CD4-positive, alpha-beta T cell treated with Interleukin-21 for 1 hour (primary cell): Measurements from ENCODE around the gene UBE2J2.
A peak's percentile ranks its signal among the peaks of the same experiment; 100 is the strongest.

Experiments
- DNase-seq: peaks from one replicate; pipeline ENCODE4 v3.0.0-alpha.2; 2020

The UBE2J2 gene

GRCh38 chr1:1208713-1209433 is 64.8 kb downstream of the UBE2J2 start:
- DNase-seq: peak; percentile 66

DNA sequence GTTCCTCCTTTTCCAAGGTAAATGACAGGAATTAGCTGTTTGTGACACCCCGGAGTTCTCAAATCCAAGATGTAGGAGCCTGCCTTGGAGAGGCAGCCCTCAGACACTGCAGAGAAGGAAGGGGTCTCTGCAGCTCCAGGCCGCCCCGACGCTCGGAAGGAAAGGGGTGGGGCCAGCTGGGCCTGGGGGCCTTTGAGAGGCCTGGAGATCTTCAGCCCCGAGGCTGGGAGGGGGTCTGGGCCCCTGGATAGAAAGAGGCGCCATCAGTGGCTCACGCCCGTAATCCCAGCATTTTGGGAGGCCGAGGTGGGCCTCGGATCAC is 66.1 kb downstream of the UBE2J2 start:
- DNase-seq: no peak

DNA sequence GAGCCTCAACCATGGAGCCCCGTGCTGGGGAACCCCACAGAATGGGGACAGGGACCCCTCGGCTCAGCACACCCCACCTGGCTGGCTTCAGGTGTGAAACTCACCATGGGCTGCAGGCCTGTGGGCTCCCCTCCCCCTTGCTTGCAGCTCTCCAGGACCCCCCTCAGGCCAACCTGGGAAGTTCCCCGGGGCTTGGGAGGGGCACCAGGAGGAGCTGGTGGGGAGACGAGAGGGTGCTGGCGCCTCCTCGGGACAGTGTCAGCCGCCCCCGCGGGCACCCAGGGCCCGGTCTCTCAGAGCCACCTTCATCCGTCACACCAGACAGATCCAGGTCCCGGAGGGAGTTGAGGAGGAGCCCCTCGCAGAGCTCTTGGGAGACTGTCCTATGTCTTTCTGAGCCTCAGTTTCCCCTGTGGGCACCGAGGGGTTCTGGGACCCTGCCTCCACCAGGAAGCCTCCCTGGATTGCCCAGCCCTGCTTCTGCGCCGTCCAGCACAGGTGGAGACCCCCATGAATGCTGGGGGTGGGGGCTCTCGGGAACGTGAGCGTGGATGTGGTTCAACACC is 66.6 kb downstream of the UBE2J2 start:
- DNase-seq: no peak

- DNase-seq: peak; percentile 53
Observed at GRCh38 chr1:1206376-1206965, 67.2 kb downstream of the UBE2J2 start, which contains the start of gene TNFRSF18. TNFRSF18 (minus strand) TSS chr1:1206592; CDS start chr1:1206571, 21 bp downstream.

GRCh38 chr1:1205769-1206375 is 67.8 kb downstream of the UBE2J2 start:
- no peak for DNase-seq

DNA sequence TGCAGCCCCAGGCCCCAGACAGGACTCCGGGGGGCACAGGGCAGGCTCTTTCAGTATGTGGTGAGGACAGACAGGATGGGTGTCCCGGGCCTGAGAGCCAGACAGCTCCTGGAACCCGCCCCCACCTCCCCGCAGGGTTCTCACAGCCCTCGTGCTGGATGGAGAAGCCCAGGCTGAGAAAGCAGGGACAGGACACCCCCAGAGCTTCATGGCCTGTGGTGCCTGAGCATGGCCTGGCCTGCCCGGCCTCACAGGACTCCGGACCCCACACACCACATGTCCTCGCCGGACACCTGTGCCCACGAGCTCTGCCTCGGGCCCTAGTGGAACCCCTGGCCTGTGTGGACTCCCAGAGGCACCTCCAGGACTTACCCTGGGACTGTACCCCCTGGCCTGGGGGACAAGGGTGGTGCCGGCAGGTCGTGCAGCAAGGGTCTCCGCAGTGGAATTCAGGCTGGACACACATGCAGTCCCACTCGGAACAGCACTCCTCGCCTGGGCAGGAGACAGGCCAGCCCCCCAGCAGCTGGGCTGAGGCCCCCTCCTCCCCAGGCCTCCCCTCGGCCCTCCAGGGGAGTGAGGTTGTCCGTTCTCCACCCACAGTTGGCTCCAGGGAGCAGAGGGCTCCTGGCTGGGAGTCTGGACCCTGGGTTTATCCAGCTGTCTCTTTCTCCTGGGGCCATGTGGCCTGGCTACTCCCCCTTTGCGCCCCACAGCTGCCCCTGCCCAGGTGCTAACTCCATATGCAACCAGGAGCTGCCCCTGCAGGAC is 68.5 kb downstream of the UBE2J2 start:
- no peak for DNase-seq

GRCh38 chr1:1204425-1204920 is 69.2 kb downstream of the UBE2J2 start:
- no peak for DNase-seq
